ENCODE results near the gene SCAMP3. TPM values are rescaled to one million over a fixed set of nuclear protein-coding genes. Genes with fewer than 3 reads are reported as not detected.

The SCAMP3 gene
- 72.9 and 75.6 TPM in 2 replicates for total RNA-seq

DNA sequence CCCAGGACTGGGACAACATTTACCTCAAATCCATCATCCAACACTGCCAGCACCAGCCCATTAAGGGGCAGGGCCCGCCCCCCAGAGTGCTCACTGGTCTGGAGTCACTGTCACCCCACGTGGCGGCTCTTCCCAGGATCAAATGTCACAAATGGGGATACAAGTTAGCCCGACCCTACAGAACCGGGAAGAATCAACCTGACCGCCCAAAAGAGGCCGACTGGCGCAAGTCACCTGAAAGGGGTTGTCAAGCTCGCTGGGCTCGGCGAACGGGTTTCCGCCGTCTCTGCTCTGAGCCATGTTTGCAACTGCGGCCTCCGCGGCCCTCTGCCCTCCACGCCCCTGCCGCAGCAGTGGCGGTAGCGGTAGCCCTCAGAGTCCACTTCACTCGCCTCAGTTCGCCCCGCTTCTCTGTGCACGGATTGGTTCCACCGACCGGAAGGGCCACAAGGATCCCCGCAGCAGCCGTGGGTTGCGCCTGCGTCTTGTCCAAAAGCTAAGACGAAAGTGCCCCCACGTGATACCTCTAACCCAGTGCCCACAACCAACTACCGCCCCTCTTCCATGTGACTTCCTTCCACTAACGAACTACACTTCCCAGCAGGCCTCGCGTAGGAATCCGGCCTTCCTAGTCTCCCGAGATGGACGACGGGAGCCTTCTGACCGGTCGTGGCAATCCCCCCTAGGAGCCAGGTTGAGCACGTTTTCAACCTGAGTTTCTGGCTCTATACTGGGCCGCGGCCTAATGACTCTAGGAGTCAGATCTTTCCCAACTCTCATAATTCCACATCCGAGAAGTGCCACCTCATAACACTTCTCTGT lies at the start of gene SCAMP3:
Gene SCAMP3 (minus strand): TSS at position 509 of the 822 bp plus-strand sequence. CDS start 209 bp downstream, at position 300.

DNA sequence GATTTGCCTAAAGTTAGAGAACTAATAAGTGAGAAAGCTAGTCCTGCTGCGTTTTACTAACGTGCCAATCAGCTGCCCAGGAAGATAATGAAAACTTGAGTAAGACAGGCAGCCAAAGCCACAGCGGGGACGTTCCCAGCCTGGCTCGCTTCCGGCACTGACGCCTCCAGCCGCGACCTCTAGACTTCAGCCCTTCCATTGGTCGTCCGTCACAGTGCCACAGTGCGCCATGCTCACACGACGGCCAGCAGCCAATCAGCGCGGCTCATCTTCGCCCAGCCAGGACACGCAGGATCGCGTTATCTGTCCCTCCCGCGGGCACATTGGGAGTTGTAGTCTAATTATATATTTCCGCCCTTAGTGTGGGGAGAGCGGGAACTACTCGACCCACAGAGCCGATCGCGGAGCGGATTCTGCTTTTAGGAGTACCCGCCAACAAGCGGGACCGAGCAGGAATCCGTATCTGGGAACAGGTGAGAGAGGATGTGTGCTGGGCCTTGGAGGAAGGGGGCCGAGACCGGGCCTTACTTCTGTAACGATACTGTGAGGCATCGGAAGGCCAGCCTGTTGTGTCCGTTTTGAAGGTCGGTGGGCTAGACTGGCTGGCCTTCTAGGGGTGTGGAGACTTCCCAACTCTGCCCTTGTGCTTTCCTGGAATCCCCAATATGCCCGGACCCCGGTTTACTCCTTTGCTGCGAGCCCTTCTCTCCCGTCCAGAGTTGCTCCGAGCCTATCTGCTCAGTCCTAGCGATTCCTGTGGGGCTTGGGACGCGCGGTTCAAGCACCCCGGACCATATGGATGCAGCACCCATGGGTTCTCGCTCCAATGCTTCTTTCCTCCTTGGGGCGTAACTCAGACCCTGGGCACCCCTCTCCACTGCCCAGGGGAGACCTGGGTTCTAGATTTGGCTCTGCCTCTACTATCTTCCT lies 46.6 kb upstream of the SCAMP3 start, which contains the start of gene FDPS:
Gene FDPS (plus strand): TSS at position 374 of the 930 bp plus-strand sequence. CDS start 924 bp downstream, outside the sequence.

DNA sequence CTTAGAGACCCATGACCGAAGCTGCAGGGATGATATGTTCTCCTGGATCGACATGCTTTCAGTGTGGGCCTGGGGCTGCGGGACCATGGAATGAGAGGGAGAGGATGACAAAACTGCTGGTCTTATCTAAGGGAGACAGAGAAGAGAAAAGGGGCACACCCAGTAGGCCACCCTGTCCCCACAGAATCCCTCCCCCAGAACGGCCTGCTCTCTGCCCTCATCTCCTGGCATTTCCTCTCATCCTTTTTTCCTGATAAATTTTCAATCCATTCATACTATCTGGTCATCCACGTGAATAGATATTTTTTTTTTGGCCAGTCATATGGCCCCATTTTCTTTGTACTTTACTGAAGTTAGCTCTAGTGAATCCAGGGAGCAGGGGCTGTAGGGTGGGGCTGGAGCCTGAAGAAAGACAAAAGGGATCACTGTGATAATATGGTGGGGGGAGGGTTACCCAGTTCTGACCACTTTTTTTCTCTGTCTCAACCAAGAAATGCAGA lies 39.2 kb upstream of the SCAMP3 start, which contains the start of gene PKLR:
Gene PKLR (minus strand): TSS at position 97 of the 500 bp plus-strand sequence. CDS start 43 bp downstream, at position 54.

DNA sequence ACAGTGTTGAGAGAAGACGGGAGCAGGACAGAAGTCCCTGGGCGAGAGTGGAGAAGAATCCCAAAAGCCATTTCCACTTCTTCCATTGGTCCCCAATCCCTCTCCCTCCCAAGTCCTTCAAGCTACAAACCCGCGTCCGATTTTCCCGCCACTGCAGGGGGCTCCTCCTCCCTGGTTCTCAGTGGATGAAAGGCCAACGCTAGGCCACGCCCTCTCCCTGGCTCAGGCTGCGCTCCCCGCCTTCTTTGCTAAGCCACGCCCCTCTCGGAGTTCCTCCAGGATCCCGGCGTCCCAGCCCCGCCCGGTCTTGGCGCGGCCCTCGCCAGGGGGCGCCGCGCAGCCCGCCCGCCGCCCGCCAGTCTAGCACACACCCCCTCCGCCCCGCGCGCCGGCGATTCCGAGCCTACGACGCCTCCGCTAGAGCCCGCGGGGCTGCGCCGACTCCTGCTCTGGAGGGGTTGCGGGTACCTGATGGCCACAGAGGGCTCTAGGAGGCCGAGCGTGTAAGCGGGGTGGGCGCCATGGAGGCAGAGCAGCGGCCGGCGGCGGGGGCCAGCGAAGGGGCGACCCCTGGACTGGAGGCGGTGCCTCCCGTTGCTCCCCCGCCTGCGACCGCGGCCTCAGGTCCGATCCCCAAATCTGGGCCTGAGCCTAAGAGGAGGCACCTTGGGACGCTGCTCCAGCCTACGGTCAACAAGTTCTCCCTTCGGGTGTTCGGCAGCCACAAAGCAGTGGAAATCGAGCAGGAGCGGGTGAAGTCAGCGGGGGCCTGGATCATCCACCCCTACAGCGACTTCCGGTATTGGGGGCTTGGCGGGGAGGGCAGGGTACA lies 15.1 kb upstream of the SCAMP3 start, which contains the start of gene HCN3:
Gene HCN3 (plus strand): TSS at position 394 of the 832 bp plus-strand sequence. CDS start 128 bp downstream, at position 522.

DNA sequence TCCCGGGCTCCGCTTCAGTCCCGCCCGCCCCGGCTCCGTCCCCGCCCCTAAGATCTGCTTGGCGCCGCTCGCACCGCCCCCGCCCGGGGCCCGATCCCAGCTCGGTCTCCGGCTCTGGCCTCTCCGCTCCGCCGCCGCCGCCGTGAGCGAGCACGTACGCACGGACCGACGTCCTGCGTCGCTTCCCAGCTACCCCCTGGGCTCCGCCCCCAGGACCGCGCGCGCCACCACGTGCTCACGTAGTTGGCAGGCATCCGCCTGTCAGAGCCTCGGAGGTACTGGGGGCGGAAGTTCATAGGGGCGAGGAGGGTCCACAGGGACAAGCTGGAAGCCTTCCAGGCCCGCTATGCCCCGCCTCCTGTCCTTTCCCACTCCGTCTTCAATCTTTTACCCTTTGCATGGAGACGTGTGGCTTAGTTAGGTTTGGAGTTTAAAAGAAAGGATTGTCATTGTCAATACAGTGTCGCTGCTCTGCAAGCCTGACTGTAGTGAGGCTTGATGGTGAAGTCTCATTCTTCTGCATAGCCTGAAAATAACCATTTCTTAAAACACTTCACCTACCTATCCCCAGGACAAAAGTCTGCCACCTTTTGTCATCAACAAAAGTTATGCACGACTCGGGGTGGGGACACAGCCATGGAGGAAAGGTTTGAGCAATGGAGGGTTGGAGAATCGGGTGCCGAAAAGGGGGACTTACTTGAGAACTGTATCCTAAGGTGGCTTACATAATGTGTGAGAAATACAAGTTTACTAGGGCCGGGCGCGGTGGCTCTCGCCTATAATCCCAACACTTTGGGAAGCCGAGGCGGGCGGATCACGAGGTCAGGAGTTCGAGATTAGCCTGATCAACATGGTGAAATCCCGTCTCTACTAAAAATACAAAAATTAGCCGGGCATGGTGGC lies 11.4 kb upstream of the SCAMP3 start, which contains the start of gene CLK2:
Gene CLK2 (minus strand): TSS at position 162 of the 903 bp plus-strand sequence. CDS start 2,527 bp downstream, outside the sequence.

DNA sequence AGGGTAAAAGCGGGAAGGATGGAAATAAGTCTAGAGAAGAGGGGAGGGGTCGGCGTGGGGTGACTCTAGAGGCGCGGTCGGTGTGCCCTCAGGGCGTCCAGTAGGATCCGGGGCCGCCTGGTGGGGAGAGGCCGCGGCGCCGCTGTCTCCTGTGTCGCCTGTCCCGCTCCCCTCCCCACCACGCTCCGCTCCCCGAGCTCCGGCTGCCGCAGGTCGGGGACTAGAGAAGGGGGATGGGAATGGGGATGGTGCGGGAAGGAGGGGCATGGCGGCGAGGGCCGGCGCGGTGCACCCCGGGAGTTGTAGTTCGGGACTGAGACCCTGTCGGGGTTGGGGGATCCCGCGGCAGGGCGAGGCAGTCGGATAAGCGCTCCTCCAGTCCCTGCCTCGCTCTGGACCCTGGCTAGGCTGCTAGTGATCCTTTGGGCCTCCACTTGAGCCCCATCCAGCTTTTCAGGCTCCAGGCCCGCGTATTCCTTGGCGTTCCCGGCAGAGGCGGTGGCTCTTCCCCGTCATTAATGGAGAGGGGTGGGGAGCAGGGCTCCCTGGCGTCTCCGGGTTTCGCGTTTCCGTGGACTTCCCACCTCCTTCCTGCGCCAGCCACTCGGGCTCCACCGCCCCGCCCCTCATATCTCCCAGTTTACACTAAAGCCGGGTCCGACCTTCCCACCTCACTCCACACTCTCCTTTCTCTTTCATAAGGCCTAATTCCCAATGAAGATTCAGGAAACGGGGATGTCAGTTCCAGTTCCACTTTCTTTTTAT lies 6.7 kb downstream of the SCAMP3 start, which contains the start of gene ENTREP3:
Gene ENTREP3 (minus strand): TSS at position 241 of the 765 bp plus-strand sequence. CDS start 606 bp downstream, outside the sequence.

DNA sequence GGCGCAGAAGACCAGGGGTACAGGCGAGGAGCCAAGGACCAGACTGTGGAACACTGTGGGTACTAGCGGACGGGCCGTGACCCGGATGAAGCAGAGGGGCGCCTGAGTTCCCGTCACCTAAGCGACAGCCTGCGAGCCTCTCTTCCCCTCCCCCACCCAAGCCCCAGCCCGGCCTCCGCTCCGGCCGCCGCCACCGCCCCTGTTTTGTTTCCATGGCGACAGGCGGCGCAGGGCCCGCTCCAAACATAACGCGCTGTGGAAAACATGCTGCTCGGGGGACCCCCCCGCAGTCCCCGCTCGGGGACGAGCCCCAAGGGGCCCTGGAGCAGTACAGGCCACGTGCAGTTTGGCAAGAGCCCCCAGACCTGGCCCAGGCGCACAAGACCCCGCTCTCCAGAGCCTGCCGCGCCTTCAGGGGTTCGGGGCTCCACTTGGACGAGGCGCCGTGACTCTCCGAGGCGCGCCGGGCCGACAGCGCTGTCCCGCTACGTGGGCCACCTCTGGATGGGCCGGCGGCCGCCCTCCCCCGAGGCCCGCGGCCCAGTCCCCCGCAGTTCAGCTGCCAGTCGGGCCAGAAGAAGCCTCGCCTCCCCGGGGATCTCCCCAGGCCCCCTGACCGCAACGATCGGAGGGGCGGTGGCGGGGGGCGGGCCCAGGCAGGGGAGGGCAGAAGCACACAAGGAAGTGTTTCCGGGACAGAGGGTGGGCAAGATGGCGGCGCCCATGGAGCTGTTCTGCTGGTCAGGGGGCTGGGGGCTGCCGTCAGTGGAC lies 53.4 kb downstream of the SCAMP3 start, which contains the start of gene MTX1:
Gene MTX1 (plus strand): TSS at position 155 of the 771 bp plus-strand sequence. CDS start 110 bp downstream, at position 265.

DNA sequence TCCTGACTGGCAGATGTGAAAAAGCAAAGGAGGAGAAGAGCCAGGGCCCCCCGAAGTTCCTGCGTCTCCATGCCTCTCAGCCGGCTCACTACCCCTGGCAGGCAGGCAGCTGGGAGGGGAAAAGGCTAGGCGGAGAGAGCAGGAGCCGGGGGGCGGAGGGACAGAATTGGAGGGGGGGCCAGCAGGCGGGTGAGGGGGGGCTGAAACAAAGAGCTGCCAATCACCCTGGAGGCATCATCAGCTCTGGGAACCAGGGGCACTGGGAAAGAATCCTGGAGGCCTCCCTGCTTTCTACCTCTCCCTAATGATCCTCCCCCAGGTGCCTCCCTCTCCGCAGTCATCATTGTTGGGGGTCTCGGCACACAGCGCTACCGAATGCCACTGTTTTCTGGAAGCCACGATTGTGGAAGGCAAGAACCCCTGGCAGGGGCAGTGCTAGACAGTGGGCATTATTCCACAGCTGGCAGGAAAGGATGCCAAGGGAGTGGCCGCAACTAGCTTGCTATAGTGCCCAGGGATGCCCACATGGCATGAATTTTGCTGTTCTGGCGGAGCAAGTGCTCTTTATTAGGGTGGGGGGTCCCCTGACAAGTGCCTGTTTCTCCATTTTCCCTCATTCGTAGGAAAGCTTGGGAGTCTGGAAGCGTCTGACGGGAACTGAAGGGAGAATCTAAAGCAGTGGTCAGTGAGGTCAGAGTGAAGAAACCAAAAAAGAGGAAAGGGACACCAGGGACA lies 54.2 kb downstream of the SCAMP3 start, which contains the start of gene THBS3:
Gene THBS3 (minus strand): TSS at position 92 of the 735 bp plus-strand sequence. CDS start 21 bp downstream, at position 71.

Other genes with a start within 250 kb of the SCAMP3 start
- not detected in 2 replicates for gene DCST2, start 228.6 kb downstream of the SCAMP3 start, total RNA-seq
- gene DCST1, start 228.5 kb downstream of the SCAMP3 start, total RNA-seq = not detected in 2 replicates
- gene ADAM15, start 211.0 kb downstream of the SCAMP3 start, total RNA-seq = 207 and 264 TPM in 2 replicates
- gene EFNA4, start 198.6 kb downstream of the SCAMP3 start, total RNA-seq = 10.7 and 14.4 TPM in 2 replicates
- 2.9 and 3.2 TPM in 2 replicates for gene EFNA3, start 183.5 kb downstream of the SCAMP3 start, total RNA-seq
- 22.1 and 25.9 TPM in 2 replicates for gene EFNA1, start 134.5 kb downstream of the SCAMP3 start, total RNA-seq
- gene SLC50A1, start 126.5 kb downstream of the SCAMP3 start, total RNA-seq = 57.0 and 57.2 TPM in 2 replicates
- gene DPM3, start 121.8 kb downstream of the SCAMP3 start, total RNA-seq = 35.5 and 59.5 TPM in 2 replicates
- gene KRTCAP2, start 89.1 kb downstream of the SCAMP3 start, total RNA-seq = 118 and 192 TPM in 2 replicates
- 3.0 and 3.2 TPM in 2 replicates for gene TRIM46, start 88.5 kb downstream of the SCAMP3 start, total RNA-seq
- gene THBS3, start 54.5 kb downstream of the SCAMP3 start, total RNA-seq = 5.4 and 15.6 TPM in 2 replicates
- gene MTX1, start 53.7 kb downstream of the SCAMP3 start, total RNA-seq = 97.6 and 103 TPM in 2 replicates
- 17.5 and 18.4 TPM in 2 replicates for gene ENTREP3, start 6.9 kb downstream of the SCAMP3 start, total RNA-seq
- gene CLK2, start 11.1 kb upstream of the SCAMP3 start, total RNA-seq = 14.2 and 16.9 TPM in 2 replicates
- 0.38 and 0.55 TPM in 2 replicates for gene HCN3, start 15.1 kb upstream of the SCAMP3 start, total RNA-seq
- gene PKLR, start 39.1 kb upstream of the SCAMP3 start, total RNA-seq = 0.72 and 1.9 TPM in 2 replicates
- gene FDPS, start 46.5 kb upstream of the SCAMP3 start, total RNA-seq = 696 and 705 TPM in 2 replicates
- gene RUSC1, start 58.5 kb upstream of the SCAMP3 start, total RNA-seq = 35.8 and 47.1 TPM in 2 replicates